Prostate gland (tissue), 2 donors: Measurements from ENCODE around the gene SCYL1.
A peak's percentile ranks its signal among the peaks of the same experiment; 100 is the strongest.

ENCODE experiments used
- POLR2A ChIP-seq: fragments of 450-650 bp; IDR thresholded peaks from one replicate; pipeline ENCODE4 v1.6.1; 2016; ENCODE audit warnings: antibody characterized with exemption, mild to moderate bottlenecking
- POLR2AphosphoS5 ChIP-seq: sonication (generic); formaldehyde crosslinking; IDR thresholded peaks from one replicate; pipeline ENCODE4 v1.6.1; 2017; ENCODE audit warnings: antibody characterized with exemption
- TF ChIP-seq, protein P1 (sequence below), 4 experiments: fragments of 200-600 bp in 2 of 4; fragments of 450-650 bp in 2 of 4; sonication (generic) in 2 of 4; IDR thresholded peaks; 1 replicate in 3 of 4; 2 replicates in 1 of 4; pipeline ENCODE4 v1.5.1; 2016 to 2019; ENCODE audit warnings: antibody characterized with exemption in 4 of 4, mild to moderate bottlenecking in 2 of 4, moderate library complexity in 2 of 4

DNA sequence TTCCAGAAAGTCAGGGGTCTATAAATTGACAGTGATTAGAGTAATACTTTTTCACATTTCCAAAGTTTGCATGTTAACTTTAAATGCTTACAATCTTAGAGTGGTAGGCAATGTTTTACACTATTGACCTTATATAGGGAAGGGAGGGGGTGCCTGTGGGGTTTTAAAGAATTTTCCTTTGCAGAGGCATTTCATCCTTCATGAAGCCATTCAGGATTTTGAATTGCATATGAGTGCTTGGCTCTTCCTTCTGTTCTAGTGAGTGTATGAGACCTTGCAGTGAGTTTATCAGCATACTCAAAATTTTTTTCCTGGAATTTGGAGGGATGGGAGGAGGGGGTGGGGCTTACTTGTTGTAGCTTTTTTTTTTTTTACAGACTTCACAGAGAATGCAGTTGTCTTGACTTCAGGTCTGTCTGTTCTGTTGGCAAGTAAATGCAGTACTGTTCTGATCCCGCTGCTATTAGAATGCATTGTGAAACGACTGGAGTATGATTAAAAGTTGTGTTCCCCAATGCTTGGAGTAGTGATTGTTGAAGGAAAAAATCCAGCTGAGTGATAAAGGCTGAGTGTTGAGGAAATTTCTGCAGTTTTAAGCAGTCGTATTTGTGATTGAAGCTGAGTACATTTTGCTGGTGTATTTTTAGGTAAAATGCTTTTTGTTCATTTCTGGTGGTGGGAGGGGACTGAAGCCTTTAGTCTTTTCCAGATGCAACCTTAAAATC is 20.8 kb upstream of the SCYL1 start:
- TF ChIP-seq, protein P1, sequence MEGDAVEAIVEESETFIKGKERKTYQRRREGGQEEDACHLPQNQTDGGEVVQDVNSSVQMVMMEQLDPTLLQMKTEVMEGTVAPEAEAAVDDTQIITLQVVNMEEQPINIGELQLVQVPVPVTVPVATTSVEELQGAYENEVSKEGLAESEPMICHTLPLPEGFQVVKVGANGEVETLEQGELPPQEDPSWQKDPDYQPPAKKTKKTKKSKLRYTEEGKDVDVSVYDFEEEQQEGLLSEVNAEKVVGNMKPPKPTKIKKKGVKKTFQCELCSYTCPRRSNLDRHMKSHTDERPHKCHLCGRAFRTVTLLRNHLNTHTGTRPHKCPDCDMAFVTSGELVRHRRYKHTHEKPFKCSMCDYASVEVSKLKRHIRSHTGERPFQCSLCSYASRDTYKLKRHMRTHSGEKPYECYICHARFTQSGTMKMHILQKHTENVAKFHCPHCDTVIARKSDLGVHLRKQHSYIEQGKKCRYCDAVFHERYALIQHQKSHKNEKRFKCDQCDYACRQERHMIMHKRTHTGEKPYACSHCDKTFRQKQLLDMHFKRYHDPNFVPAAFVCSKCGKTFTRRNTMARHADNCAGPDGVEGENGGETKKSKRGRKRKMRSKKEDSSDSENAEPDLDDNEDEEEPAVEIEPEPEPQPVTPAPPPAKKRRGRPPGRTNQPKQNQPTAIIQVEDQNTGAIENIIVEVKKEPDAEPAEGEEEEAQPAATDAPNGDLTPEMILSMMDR (IDR thresholded peaks at IDR 0.05): no peak
- TF ChIP-seq POLR2A: peak; percentile 30
- peak; percentile 55 for TF ChIP-seq POLR2AphosphoS5
